Adrenal gland (tissue), 12 donors: ENCODE data around the gene RAB40C. TPM values are rescaled to one million over a fixed set of nuclear protein-coding genes. Genes with fewer than 3 reads are reported as not detected.
A peak's percentile ranks its signal among the peaks of the same experiment; 100 is the strongest.

Experiments used
- DNase-seq, 7 donors: peaks; one replicate each; pipeline ENCODE4 v3.0.0-alpha.2; 2019 to 2020
- H3K27ac ChIP-seq, 5 donors: fragments of 200-600 bp; sonication (generic) in 4 of 5; 1 replicate in 3 of 5; 2 replicates in 2 of 5; pipeline versions ENCODE4 v1.5.1 to v1.8.0; 2016 to 2020; ENCODE audit warnings: mild to moderate bottlenecking in 1 of 5
- H3K27me3 ChIP-seq: fragments of 200-600 bp; 2 replicates; pipeline ENCODE4 v1.8.0; 2021
- H3K36me3 ChIP-seq, 2 donors: fragments of 200-600 bp; replicated peaks in 1 of 2; 1 replicate in 1 of 2; 2 replicates in 1 of 2; pipeline versions ENCODE4 v1.5.1 to v1.8.0; 2018 to 2022
- H3K4me1 ChIP-seq, 2 donors: fragments of 200-600 bp; replicated peaks in 1 of 2; 1 replicate in 1 of 2; 2 replicates in 1 of 2; pipeline versions ENCODE4 v1.5.1 to v1.8.0; 2018 to 2021
- H3K4me3 ChIP-seq, 4 donors: fragments of 200-600 bp; sonication (generic) in 3 of 4; one replicate each; pipeline ENCODE4 v1.5.1; 2016 to 2018
- H3K9me3 ChIP-seq, 3 donors: fragments of 200-600 bp; sonication (generic) in 1 of 3; replicated peaks in 1 of 3; 1 replicate in 2 of 3; 2 replicates in 1 of 3; pipeline versions ENCODE4 v1.5.1 to v1.8.0; 2016 to 2021
- POLR2A ChIP-seq, 2 donors: fragments of 450-650 bp; IDR thresholded peaks; one replicate each; pipeline ENCODE4 v1.6.1; 2017; ENCODE audit warnings: antibody characterized with exemption in 2 of 2, mild to moderate bottlenecking in 2 of 2, moderate library complexity in 1 of 2
- WGBS, 4 donors: extraction: QIAGEN DNeasy Blood & Tissue Kit in 2 of 4; methylation state at CpG; one replicate each; pipeline versions ENCODE4 v1.1.5 to v1.1.7; 2013 to 2017; 5-methylcytosine and 5-hydroxymethylcytosine counted together
- intact Hi-C, 2 donors: fragments of 100-400 bp; cut with DNase I; formaldehyde crosslinking; loops; one replicate each; pipeline versions ENCODE4 v1.14.1 to v1.15.0; 2022 to 2023
- polyA plus RNA-seq, 3 donors: library from polyadenylated mRNA; stranded (reverse); fragments of 200-250 nt in 2 of 3; fragments of 350-450 nt in 1 of 3; fragmentation: Illumina TruSeq in 1 of 3; extraction: RNeasy Lipid Tissue Mini Kit (QIAGEN cat#74804) in 1 of 3; gene quantifications; one replicate each; pipeline ENCODE4 v1.2.3, GENCODE V29; 2013 to 2014
- total RNA-seq, 9 donors: library from RNA; depleted of rRNA in 4 of 9; stranded (reverse); fragments of >200 nt in 4 of 9; fragments of 120-200 nt in 1 of 9; fragmentation: NEBNext Ultra II Directional in 1 of 9; extraction: Animal tissue kit (Norgen Biotek cat#: 25700) in 1 of 9; gene quantifications; one replicate each; pipeline versions ENCODE4 v1.1.0 to v1.2.4, GENCODE V29; 2013 to 2023
- TF ChIP-seq, protein P1 (sequence below), 6 experiments: fragments of 450-650 bp in 4 of 6; fragments of 200-600 bp in 2 of 6; sonication (generic) in 1 of 6; IDR thresholded peaks; 1 replicate in 5 of 6; 2 replicates in 1 of 6; pipeline versions ENCODE4 v1.5.1 to v1.8.0; 2016 to 2021; ENCODE audit warnings: antibody characterized with exemption in 6 of 6, mild to moderate bottlenecking in 2 of 6, moderate library complexity in 1 of 6
- donor health status: healthy with polysubstance abuse.
- donor health status: Bipolar disorder and iron deficiency.
- donor health status: DM: yes; HTN: yes; CAD: no.
- donor health status: DM: no; HTN: no; CAD: no.
- donor health status: DM: no; HTN: no; CAD: no.
- donor health status: DM: yes; HTN: yes; CAD: no.

The RAB40C gene
- total and polyA plus RNA-seq, 12 donors: 2.3 to 36.2 (median 15.8) TPM

GRCh38 chr16:647173-647902 lies 57.5 kb downstream of the RAB40C start:
- Histone ChIP-seq H3K9me3 (no peaks in the 10 kb centered on the region), H3K4me3 (no peak overlapping the region), H3K27me3 (no peaks in the 10 kb centered on the region), H3K27ac (peak overlapping the region in 4 of 5 donors; percentile 47 to 95 (median 80)), H3K36me3 (no peaks in the 10 kb centered on the region), H3K4me1 (peaks cover 73 to 85% of the 10 kb centered on the region in 2 donors)
- no peak for TF ChIP-seq POLR2A (IDR thresholded peaks at IDR 0.05)
- TF ChIP-seq, protein P1, sequence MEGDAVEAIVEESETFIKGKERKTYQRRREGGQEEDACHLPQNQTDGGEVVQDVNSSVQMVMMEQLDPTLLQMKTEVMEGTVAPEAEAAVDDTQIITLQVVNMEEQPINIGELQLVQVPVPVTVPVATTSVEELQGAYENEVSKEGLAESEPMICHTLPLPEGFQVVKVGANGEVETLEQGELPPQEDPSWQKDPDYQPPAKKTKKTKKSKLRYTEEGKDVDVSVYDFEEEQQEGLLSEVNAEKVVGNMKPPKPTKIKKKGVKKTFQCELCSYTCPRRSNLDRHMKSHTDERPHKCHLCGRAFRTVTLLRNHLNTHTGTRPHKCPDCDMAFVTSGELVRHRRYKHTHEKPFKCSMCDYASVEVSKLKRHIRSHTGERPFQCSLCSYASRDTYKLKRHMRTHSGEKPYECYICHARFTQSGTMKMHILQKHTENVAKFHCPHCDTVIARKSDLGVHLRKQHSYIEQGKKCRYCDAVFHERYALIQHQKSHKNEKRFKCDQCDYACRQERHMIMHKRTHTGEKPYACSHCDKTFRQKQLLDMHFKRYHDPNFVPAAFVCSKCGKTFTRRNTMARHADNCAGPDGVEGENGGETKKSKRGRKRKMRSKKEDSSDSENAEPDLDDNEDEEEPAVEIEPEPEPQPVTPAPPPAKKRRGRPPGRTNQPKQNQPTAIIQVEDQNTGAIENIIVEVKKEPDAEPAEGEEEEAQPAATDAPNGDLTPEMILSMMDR (IDR thresholded peaks at IDR 0.05): no peak
- intact Hi-C loops: no loop called here
- peak in 2 of 7 donors; percentile 55 to 70 for DNase-seq
- WGBS, 4 donors: 62 to 74% (median 74%) methylated on average over 10 to 25 of the region's 25 CpGs

GRCh38 chr16:648071-648780 lies 58.4 kb downstream of the RAB40C start:
- peak overlapping the region; percentile 68 to 95 (median 85) for H3K27ac ChIP-seq
- WGBS, 4 donors: 46 to 50% (median 48%) methylated on average over 12 to 24 of the region's 24 CpGs
- intact Hi-C loops: no loop called here
- H3K36me3 ChIP-seq: no peaks in the 10 kb centered on the region
- H3K4me1 ChIP-seq: peaks cover 73 to 81% of the 10 kb centered on the region in 2 donors
- TF ChIP-seq POLR2A (IDR thresholded peaks at IDR 0.05): no peak
- TF ChIP-seq, protein P1 (IDR thresholded peaks at IDR 0.05): peak in 4 of 6 experiments; percentile 10 to 44 (median 24)
- DNase-seq: peak in 3 of 7 donors; percentile 48 to 73 (median 65)
- H3K4me3 ChIP-seq: peak overlapping the region in 2 of 4 donors; percentile 33 to 64
- no peaks in the 10 kb centered on the region for H3K27me3 ChIP-seq
- H3K9me3 ChIP-seq: no peaks in the 10 kb centered on the region

GRCh38 chr16:648781-649589 lies 59.1 kb downstream of the RAB40C start, which contains the start of gene WDR90:
Gene WDR90 (plus strand): TSS chr16:649365. CDS start chr16:649417, 52 bp downstream.
- H3K27me3 ChIP-seq: no peaks in the 10 kb centered on the region
- intact Hi-C loops: no loop called here
- 0 to 5% (median 3%) methylated on average over 12 to 91 of the region's 91 CpGs for WGBS, 4 donors

More at GRCh38 chr16:648781-649589, 59.1 kb downstream of the RAB40C start, which contains the start of gene WDR90:
- TF ChIP-seq POLR2A (IDR thresholded peaks at IDR 0.05): peak; percentile 40 to 57
- TF ChIP-seq, protein P1 (IDR thresholded peaks at IDR 0.05): no peak
- peak within 1 kb of the TSS; percentile 68 to 95 (median 85) for H3K27ac ChIP-seq
- H3K36me3 ChIP-seq: no peaks in the 10 kb centered on the region
- peak within 1 kb of the TSS in 2 of 4 donors; percentile 33 to 64 for H3K4me3 ChIP-seq
- H3K4me1 ChIP-seq: peaks cover 66 to 74% of the 10 kb centered on the region in 2 donors
- no peaks in the 10 kb centered on the region for H3K9me3 ChIP-seq
- peak; percentile 93 to 96 (median 95) for DNase-seq
